Keratinocyte (primary cell): ENCODE data around the gene MRTFA. TPM values are rescaled to one million over a fixed set of nuclear protein-coding genes. Genes with fewer than 3 reads are reported as not detected.

Source experiments
- DNase-seq: peaks from one replicate; pipeline ENCODE4 v3.0.0-alpha.2; 2011; ENCODE audit warnings: low read depth, missing footprints, low spot score
- FAIRE-seq: peaks from 2 replicates; lab custom pipeline; 2011; peaks lifted over from hg19 to GRCh38; lab: Jason Lieb, UNC
- H2AFZ ChIP-seq: 2 replicates; pipeline ENCODE4 v1.6.0; 2012; ENCODE audit warnings: low read length, control low read depth, inconsistent platforms; ENCODE audit not compliant: control insufficient read depth
- H3K27ac ChIP-seq: 2 replicates; pipeline ENCODE4 v1.5.1; 2011; ENCODE audit warnings: low read length; ENCODE audit not compliant: control insufficient read depth, insufficient read depth
- H3K27me3 ChIP-seq: 3 replicates; pipeline ENCODE4 v1.6.0; 2011; ENCODE audit warnings: low read length; ENCODE audit not compliant: control insufficient read depth, insufficient read depth; ENCODE audit errors: extremely low read depth
- H3K36me3 ChIP-seq, 2 experiments: 2 replicates in 1 of 2; 3 replicates in 1 of 2; pipeline ENCODE4 v1.5.1; 2011; ENCODE audit warnings: low read length in 2 of 2, mild to moderate bottlenecking in 1 of 2; ENCODE audit not compliant: control insufficient read depth in 2 of 2, insufficient read depth in 2 of 2; ENCODE audit errors: extremely low read depth in 1 of 2
- H3K4me1 ChIP-seq: 3 replicates; pipeline ENCODE4 v1.5.1; 2011; ENCODE audit warnings: low read length; ENCODE audit not compliant: control insufficient read depth, insufficient read depth; ENCODE audit errors: extremely low read depth
- H3K4me2 ChIP-seq: 3 replicates; pipeline ENCODE4 v1.6.0; 2011; ENCODE audit warnings: low read depth, low read length; ENCODE audit not compliant: control insufficient read depth, insufficient read depth; ENCODE audit errors: extremely low read depth
- H3K4me3 ChIP-seq, 3 experiments: fragments of 200-600 bp in 1 of 3; sonication (generic) in 1 of 3; 2 replicates in 2 of 3; 3 replicates in 1 of 3; pipeline ENCODE4 v1.5.1; 2011 to 2016; ENCODE audit warnings: low read length in 3 of 3, mild to moderate bottlenecking in 3 of 3, control low read depth in 2 of 3, inconsistent platforms in 1 of 3, low read depth in 1 of 3, mixed read lengths in 1 of 3, mixed run types in 1 of 3, moderate library complexity in 1 of 3; ENCODE audit not compliant: control insufficient read depth in 2 of 3, insufficient read depth in 2 of 3; ENCODE audit errors: extremely low read depth in 1 of 3
- H3K79me2 ChIP-seq: 2 replicates; pipeline ENCODE4 v1.6.0; 2012; ENCODE audit warnings: low read length; ENCODE audit not compliant: control insufficient read depth, insufficient read depth
- H3K9ac ChIP-seq: 3 replicates; pipeline ENCODE4 v1.6.0; 2011; ENCODE audit warnings: low read length; ENCODE audit not compliant: control insufficient read depth, insufficient read depth; ENCODE audit errors: extremely low read depth
- H3K9me1 ChIP-seq: 3 replicates; pipeline ENCODE4 v1.6.0; 2011; ENCODE audit warnings: low read length; ENCODE audit not compliant: control insufficient read depth, insufficient read depth; ENCODE audit errors: extremely low read depth
- H3K9me3 ChIP-seq: 2 replicates; pipeline ENCODE4 v1.5.1; 2012; ENCODE audit warnings: low read depth, low read length; ENCODE audit not compliant: control insufficient read depth
- H4K20me1 ChIP-seq: 3 replicates; pipeline ENCODE4 v1.6.0; 2011; ENCODE audit warnings: low read length; ENCODE audit not compliant: control insufficient read depth, insufficient read depth; ENCODE audit errors: extremely low read depth
- CTCF ChIP-seq, 3 experiments: IDR thresholded peaks in 1 of 3; conservative IDR thresholded peaks in 1 of 3; optimal IDR thresholded peaks in 1 of 3; 2 replicates in 2 of 3; 3 replicates in 1 of 3; pipeline versions ENCODE3 to v1.5.1; 2011; ENCODE audit warnings: low read length in 3 of 3, mild to moderate bottlenecking in 3 of 3, moderate library complexity in 2 of 3, control low read depth in 1 of 3, inconsistent platforms in 1 of 3; ENCODE audit not compliant: insufficient read depth in 2 of 3; ENCODE audit errors: extremely low read depth in 1 of 3
- EZH2 ChIP-seq: IDR thresholded peaks from one replicate; pipeline ENCODE4 v1.6.1; 2012; ENCODE audit warnings: inconsistent platforms, mild to moderate bottlenecking, low read length, moderate library complexity
- dilution Hi-C: fragments of 300-500 bp; cut with MboI; formaldehyde crosslinking; loops from one replicate; pipeline ENCODE4 v1.7.0; 2020; ENCODE audit warnings: low sequenced_read_pairs; ENCODE audit not compliant: extremely low pct_ligation_motif_present
- polyA plus RNA-seq, 5 experiments: library from polyadenylated mRNA; depleted of rRNA in 3 of 5; stranded (reverse) in 3 of 5; stranded (forward) in 1 of 5; unstranded in 1 of 5; fragments of >200 nt; gene quantifications; 1 replicate in 1 of 5; 2 replicates in 3 of 5; 3 replicates in 1 of 5; pipeline versions ENCODE4 v1.2.1 to v1.2.3, GENCODE V29; 2011 to 2012; ENCODE audit warnings: missing spikeins in 2 of 5, low read depth in 1 of 5, low replicate concordance in 1 of 5

Gene MRTFA
- polyA plus RNA-seq, 1 donor (not counting 4 experiments of a cell fraction or from before 2014, with no cell fraction given): 6.5 TPM

- Histone ChIP-seq H3K4me2 (peak overlapping the region; percentile 52), H3K27me3 (no peaks in the 10 kb centered on the region), H3K4me1 (peaks cover 55% of the 10 kb centered on the region), H2AFZ (no peak overlapping the region), H3K9me3 (no peaks in the 10 kb centered on the region), H3K9ac (peak overlapping the region; percentile 48), H3K27ac (peak overlapping the region; percentile 80), H3K9me1 (no peaks in the 10 kb centered on the region), H3K79me2 (peaks cover 42% of the 10 kb centered on the region), H3K36me3 (peaks cover 0 to 2% of the 10 kb centered on the region in 2 experiments), H3K4me3 (no peak overlapping the region), H4K20me1 (no peaks in the 10 kb centered on the region)
- dilution Hi-C loops: no loop called here
- peak; percentile 97 for FAIRE-seq
- TF ChIP-seq CTCF (optimal IDR thresholded peaks at IDR 0.05 in 1 of 3, IDR thresholded peaks at IDR 0.05 in 1 of 3, conservative IDR thresholded peaks at IDR 0.05 in 1 of 3; ENCODE audit: extremely low read depth in 1 of 3, insufficient read depth in 2 of 3, low read length in 3 of 3) (no peak), EZH2 (no peak)
- peak; percentile 71 for DNase-seq
These were observed 123.9 kb downstream of the MRTFA start for GRCh38 chr22:40512426-40513136.

GRCh38 chr22:40511604-40512003 lies 124.9 kb downstream of the MRTFA start:
- DNase-seq (no peak), FAIRE-seq (no peak)
- no peaks in the 10 kb centered on the region for H3K9me1 ChIP-seq
- no peak overlapping the region for H3K9ac ChIP-seq
- no peak overlapping the region for H3K4me3 ChIP-seq
- dilution Hi-C loops: no loop called here
- H3K4me1 ChIP-seq: peaks cover 55% of the 10 kb centered on the region
- H2AFZ ChIP-seq: no peak overlapping the region
- TF ChIP-seq CTCF (optimal IDR thresholded peaks at IDR 0.05 in 1 of 3, IDR thresholded peaks at IDR 0.05 in 1 of 3, conservative IDR thresholded peaks at IDR 0.05 in 1 of 3; ENCODE audit: extremely low read depth in 1 of 3, insufficient read depth in 2 of 3, low read length in 3 of 3): no peak
- no peak for TF ChIP-seq EZH2
- peak overlapping the region; percentile 29 for H3K4me2 ChIP-seq
- H3K27ac ChIP-seq: peak overlapping the region; percentile 76
- H3K36me3 ChIP-seq: peaks cover 0 to 2% of the 10 kb centered on the region in 2 experiments
- H3K9me3 ChIP-seq: no peaks in the 10 kb centered on the region
- no peaks in the 10 kb centered on the region for H4K20me1 ChIP-seq
- H3K27me3 ChIP-seq: no peaks in the 10 kb centered on the region
- H3K79me2 ChIP-seq: peaks cover 46% of the 10 kb centered on the region
